CD4-positive, alpha-beta memory T cell (primary cell): ENCODE results near the gene FCHSD1. TPM values are rescaled to one million over a fixed set of nuclear protein-coding genes. Genes with fewer than 3 reads are reported as not detected.

Experiments used
- CTCF ChIA-PET: fragments of 350-600 bp; sonication (Branson Sonifier 250); formaldehyde crosslinking; loops from one replicate; lab custom pipeline; 2021; ENCODE audit warnings: inconsistent platforms; ENCODE audit not compliant: partially characterized antibody; lab: Charles Lee
- POLR2A ChIA-PET: fragments of 350-600 bp; sonication (Branson Sonifier 250); formaldehyde crosslinking; loops from one replicate; lab custom pipeline; 2021; ENCODE audit not compliant: partially characterized antibody; lab: Charles Lee
- DNase-seq, 5 donors: peaks; one replicate each; pipeline versions ENCODE4 v3.0.0 to v3.0.0-alpha.2; 2020 to 2022; ENCODE audit warnings: mixed read lengths in 1 of 5
- H3K27ac ChIP-seq: one replicate; pipeline ENCODE4 v1.7.0; 2013; ENCODE audit warnings: low read depth, low read length
- H3K27me3 ChIP-seq: 2 replicates; pipeline ENCODE4 v1.7.0; 2013; ENCODE audit warnings: mild to moderate bottlenecking, low read length, moderate library complexity; ENCODE audit not compliant: insufficient read depth
- H3K36me3 ChIP-seq: 2 replicates; pipeline ENCODE4 v1.7.0; 2013; ENCODE audit warnings: mild to moderate bottlenecking, low read length, moderate library complexity; ENCODE audit not compliant: insufficient read depth
- H3K4me1 ChIP-seq: 2 replicates; pipeline ENCODE4 v1.7.0; 2013; ENCODE audit warnings: mild to moderate bottlenecking, low read length, moderate library complexity; ENCODE audit not compliant: insufficient read depth
- H3K4me3 ChIP-seq, 2 donors: one replicate each; pipeline ENCODE4 v1.7.0; 2013; ENCODE audit warnings: low read length in 2 of 2, mild to moderate bottlenecking in 1 of 2
- H3K9me3 ChIP-seq, 2 donors: one replicate each; pipeline ENCODE4 v1.7.0; 2013; ENCODE audit warnings: low read length in 2 of 2, control low read depth in 1 of 2; ENCODE audit not compliant: control insufficient read depth in 1 of 2
- H3K27ac Mint-ChIP-seq, 7 donors: one replicate each; pipeline ENCODE4 v1.8.0; 2020 to 2021; ENCODE audit warnings: mixed read lengths in 7 of 7, mild to moderate bottlenecking in 6 of 7, inconsistent platforms in 3 of 7, moderate library complexity in 3 of 7
- H3K27me3 Mint-ChIP-seq, 2 donors: one replicate each; pipeline ENCODE4 v1.8.0; 2020 to 2021; ENCODE audit warnings: mixed read lengths in 2 of 2
- H3K36me3 Mint-ChIP-seq, 2 donors: one replicate each; pipeline ENCODE4 v1.8.0; 2020 to 2021; ENCODE audit warnings: mixed read lengths in 2 of 2, inconsistent platforms in 1 of 2, mild to moderate bottlenecking in 1 of 2
- H3K4me1 Mint-ChIP-seq, 4 donors: one replicate each; pipeline ENCODE4 v1.8.0; 2020 to 2021; ENCODE audit warnings: mixed read lengths in 4 of 4, mild to moderate bottlenecking in 1 of 4
- H3K4me3 Mint-ChIP-seq, 8 donors: one replicate each; pipeline ENCODE4 v1.8.0; 2020 to 2021; ENCODE audit warnings: mixed read lengths in 8 of 8, mild to moderate bottlenecking in 7 of 8, moderate library complexity in 6 of 8, inconsistent platforms in 3 of 8
- H3K9me3 Mint-ChIP-seq, 8 donors: one replicate each; pipeline ENCODE4 v1.8.0; 2020 to 2021; ENCODE audit warnings: mixed read lengths in 8 of 8, mild to moderate bottlenecking in 5 of 8, inconsistent platforms in 3 of 8, moderate library complexity in 1 of 8
- intact Hi-C: fragments of 100-400 bp; cut with micrococcal nuclease; formaldehyde crosslinking; loops from one replicate; pipeline ENCODE4 v1.15.1; 2023
- polyA plus RNA-seq, 2 donors: library from polyadenylated mRNA; unstranded; fragments of 300-500 nt; fragmentation: Illumina TruSeq; gene quantifications; one replicate each; pipeline ENCODE4 v1.2.3, GENCODE V29; 2021
- total RNA-seq, 2 experiments: library from RNA; stranded (reverse); gene quantifications; one replicate each; pipeline ENCODE4 v1.2.3, GENCODE V29; 2021

The FCHSD1 gene
- total and polyA plus RNA-seq, 4 experiments from 2014 or later, result 7.1 to 110 (median 58.0) TPM

- ChIA-PET POLR2A (interaction anchor here (1.7 to 6.2 kb wide), 4 partner anchors 8 to 34 kb away, joined by 9 to 159 read pairs (median 44); partner anchors contain the start of genes DIAPH1 and FCHSD1), CTCF (interaction anchor here (16.9 kb wide), 1 partner anchor 18 kb away, joined by 198 read pairs; the partner anchor contains the start of gene DIAPH1)
- H3K4me3 Mint-ChIP-seq, result no peak overlapping the region
- DNase-seq, result no peak
- H3K27ac Mint-ChIP-seq, result peak overlapping the region in 2 of 7 donors; percentile 90 to 94
- peaks cover 15% of the 10 kb centered on the region for H3K36me3 ChIP-seq
- H3K4me1 Mint-ChIP-seq, result peaks cover 20 to 33% (median 27%) of the 10 kb centered on the region in 4 donors
- peaks cover 0 to 42% of the 10 kb centered on the region in 2 donors for H3K36me3 Mint-ChIP-seq
- H3K4me1 ChIP-seq, result peaks cover 31% of the 10 kb centered on the region
- H3K27me3 ChIP-seq, result no peaks in the 10 kb centered on the region
- H3K9me3 Mint-ChIP-seq, result peaks cover 0 to 2% (median 0%) of the 10 kb centered on the region in 8 donors
- no peak overlapping the region for H3K4me3 ChIP-seq
- H3K27me3 Mint-ChIP-seq, result no peaks in the 10 kb centered on the region
- intact Hi-C loops, result loop anchor here (5.0 to 10.0 kb wide), 2 partner anchors 43 to 1075 kb away; partner anchors contain the start of genes APBB3, ARAP3 and SLC35A4
- no peak overlapping the region for H3K27ac ChIP-seq
- no peaks in the 10 kb centered on the region for H3K9me3 ChIP-seq
Measured at GRCh38 chr5:141639357-141640050, 11.7 kb downstream of the FCHSD1 start.

GRCh38 chr5:141638771-141639170, 12.4 kb downstream of the FCHSD1 start:
- Mint-ChIP-seq H3K9me3 (peaks cover 0 to 2% (median 0%) of the 10 kb centered on the region in 8 donors), H3K27ac (peak overlapping the region; percentile 90 to 98 (median 92)), H3K36me3 (peaks cover 6 to 40% of the 10 kb centered on the region in 2 donors), H3K4me3 (peak overlapping the region; percentile 47 to 93 (median 88)), H3K27me3 (no peaks in the 10 kb centered on the region), H3K4me1 (peaks cover 26 to 39% (median 34%) of the 10 kb centered on the region in 4 donors)
- POLR2A ChIA-PET, result interaction anchor here (1.1 to 6.2 kb wide), 7 partner anchors 9 to 46 kb away, joined by 4 to 159 read pairs (median 53); partner anchors contain the start of genes DIAPH1 and FCHSD1
- no peaks in the 10 kb centered on the region for H3K27me3 ChIP-seq
- H3K9me3 ChIP-seq, result no peaks in the 10 kb centered on the region
- H3K4me3 ChIP-seq, result no peak overlapping the region
- no peak overlapping the region for H3K27ac ChIP-seq
- CTCF ChIA-PET, result interaction anchor here (2.7 to 28.3 kb wide), 3 partner anchors 13 to 47 kb away, joined by 15 to 712 read pairs (median 198); partner anchors contain the start of genes DIAPH1 and FCHSD1
- H3K4me1 ChIP-seq, result peaks cover 38% of the 10 kb centered on the region
- H3K36me3 ChIP-seq, result peaks cover 10% of the 10 kb centered on the region
- DNase-seq, result no peak
- intact Hi-C loops, result loop anchor here (5.0 to 10.0 kb wide), 2 partner anchors 44 to 1074 kb away; partner anchors contain the start of genes APBB3, ARAP3 and SLC35A4

- H3K4me1 Mint-ChIP-seq, result peaks cover 26 to 44% (median 34%) of the 10 kb centered on the region in 4 donors
- peaks cover 9% of the 10 kb centered on the region for H3K36me3 ChIP-seq
- H3K4me3 ChIP-seq, result peak overlapping the region; percentile 84 to 98
- DNase-seq, result peak; percentile 48 to 72 (median 60)
- no peaks in the 10 kb centered on the region for H3K9me3 ChIP-seq
- no peaks in the 10 kb centered on the region for H3K27me3 ChIP-seq
- H3K27ac Mint-ChIP-seq, result peak overlapping the region; percentile 90 to 98 (median 92)
- peak overlapping the region; percentile 86 to 93 (median 88) for H3K4me3 Mint-ChIP-seq
- H3K9me3 Mint-ChIP-seq, result peaks cover 0 to 2% (median 0%) of the 10 kb centered on the region in 8 donors
- no peaks in the 10 kb centered on the region for H3K27me3 Mint-ChIP-seq
- H3K27ac ChIP-seq, result peak overlapping the region; percentile 87
- peaks cover 6 to 40% of the 10 kb centered on the region in 2 donors for H3K36me3 Mint-ChIP-seq
- ChIA-PET CTCF (interaction anchor here (1.0 to 28.3 kb wide), 16 partner anchors 9 to 331 kb away, joined by 3 to 712 read pairs (median 8); partner anchors contain the start of genes DIAPH1, FCHSD1 and RNF14), POLR2A (interaction anchor here (0.8 to 6.2 kb wide), 20 partner anchors 10 to 331 kb away, joined by 3 to 159 read pairs (median 6); partner anchors contain the start of genes DIAPH1, FCHSD1, RNF14 and TAF7)
- intact Hi-C loops, result loop anchor here (5.0 to 10.0 kb wide), 2 partner anchors 44 to 1073 kb away; partner anchors contain the start of genes APBB3, ARAP3 and SLC35A4
- peaks cover 43% of the 10 kb centered on the region for H3K4me1 ChIP-seq
Measured at GRCh38 chr5:141637767-141638419, 13.3 kb downstream of the FCHSD1 start.

- ChIA-PET POLR2A (interaction anchor here (0.7 to 6.2 kb wide), 28 partner anchors 11 to 1133 kb away, joined by 3 to 159 read pairs (median 6); partner anchors contain the start of genes ARHGAP26, DELE1, DIAPH1 and FCHSD1), CTCF (interaction anchor here (0.9 to 28.3 kb wide), 19 partner anchors 10 to 471 kb away, joined by 3 to 712 read pairs (median 5); partner anchors contain the start of genes DIAPH1, FCHSD1 and RNF14)
- H3K27ac Mint-ChIP-seq, result peak overlapping the region; percentile 90 to 98 (median 92)
- no peaks in the 10 kb centered on the region for H3K27me3 ChIP-seq
- H3K4me3 ChIP-seq, result peak overlapping the region; percentile 84 to 98
- intact Hi-C loops, result loop anchor here (5.0 to 10.0 kb wide), 2 partner anchors 45 to 1072 kb away; partner anchors contain the start of genes APBB3, ARAP3 and SLC35A4
- H3K9me3 ChIP-seq, result no peaks in the 10 kb centered on the region
- H3K4me1 ChIP-seq, result peaks cover 49% of the 10 kb centered on the region
- DNase-seq, result peak; percentile 58 to 69 (median 63)
- peaks cover 9% of the 10 kb centered on the region for H3K36me3 ChIP-seq
- peak overlapping the region; percentile 87 for H3K27ac ChIP-seq
- H3K27me3 Mint-ChIP-seq, result no peaks in the 10 kb centered on the region
- H3K4me3 Mint-ChIP-seq, result peak overlapping the region; percentile 86 to 93 (median 88)
- H3K36me3 Mint-ChIP-seq, result peaks cover 6 to 43% of the 10 kb centered on the region in 2 donors
- H3K9me3 Mint-ChIP-seq, result peaks cover 0 to 2% (median 0%) of the 10 kb centered on the region in 8 donors
- H3K4me1 Mint-ChIP-seq, result peaks cover 31 to 51% (median 40%) of the 10 kb centered on the region in 4 donors
Measured at GRCh38 chr5:141637123-141637766, 14.0 kb downstream of the FCHSD1 start.

GRCh38 chr5:141636413-141637122, 14.7 kb downstream of the FCHSD1 start, which contains the start of the genes HDAC3 and RELL2:
HDAC3 (minus strand) TSS chr5:141636849; CDS start chr5:141636790, 59 bp downstream.
RELL2 (plus strand) TSS chr5:141636997; CDS start chr5:141638226, 1,229 bp downstream.
- Histone ChIP-seq H3K4me3 (peak within 1 kb of the TSS; percentile 86 to 98), H3K4me1 (peaks cover 50% of the 10 kb centered on the region), H3K9me3 (no peaks in the 10 kb centered on the region), H3K27ac (peak within 1 kb of the TSS; percentile 87), H3K27me3 (no peaks in the 10 kb centered on the region), H3K36me3 (peaks cover 9% of the 10 kb centered on the region)
- POLR2A ChIA-PET, result interaction anchor here (0.7 to 6.2 kb wide), 30 partner anchors 9 to 1133 kb away, joined by 3 to 159 read pairs (median 5); partner anchors contain the start of genes ARHGAP26, DELE1, DIAPH1 and FCHSD1
- peaks cover 31 to 51% (median 39%) of the 10 kb centered on the region in 4 donors for H3K4me1 Mint-ChIP-seq
- no peaks in the 10 kb centered on the region for H3K27me3 Mint-ChIP-seq
- H3K9me3 Mint-ChIP-seq, result peaks cover 0 to 2% (median 0%) of the 10 kb centered on the region in 8 donors
- H3K27ac Mint-ChIP-seq, result peak within 1 kb of the TSS; percentile 90 to 98 (median 96)
- CTCF ChIA-PET, result interaction anchor here (0.9 to 28.3 kb wide), 19 partner anchors 10 to 472 kb away, joined by 3 to 712 read pairs (median 5); partner anchors contain the start of genes DIAPH1, FCHSD1 and RNF14
- peak; percentile 89 to 95 (median 93) for DNase-seq
- peaks cover 10 to 38% of the 10 kb centered on the region in 2 donors for H3K36me3 Mint-ChIP-seq
- intact Hi-C loops, result loop anchor here (1.0 to 10.0 kb wide), 6 partner anchors 15 to 1072 kb away; partner anchors contain the start of genes APBB3, ARAP3, FCHSD1 and SLC35A4
- peak within 1 kb of the TSS; percentile 88 to 96 (median 94) for H3K4me3 Mint-ChIP-seq
